Osteoblast (primary cell): Measurements from ENCODE around the gene LCN10. TPM values are rescaled to one million over a fixed set of nuclear protein-coding genes. Genes with fewer than 3 reads are reported as not detected.

ENCODE experiments used
- DNase-seq: peaks from one replicate; pipeline ENCODE4 v3.0.0; 2011; ENCODE audit warnings: low spot score, mixed read lengths; ENCODE audit not compliant: insufficient read length; ENCODE audit errors: missing footprints
- H2AFZ ChIP-seq: 2 replicates; pipeline ENCODE4 v1.6.0; 2011; ENCODE audit warnings: mild to moderate bottlenecking, low read length
- H3K27ac ChIP-seq: 2 replicates; pipeline ENCODE4 v1.5.1; 2011; ENCODE audit warnings: mild to moderate bottlenecking, low read depth, low read length, moderate library complexity
- H3K27me3 ChIP-seq: 2 replicates; pipeline ENCODE4 v1.6.0; 2012; ENCODE audit warnings: mild to moderate bottlenecking, control low read depth, inconsistent platforms, low read length, moderate library complexity; ENCODE audit not compliant: insufficient read depth
- H3K36me3 ChIP-seq: 2 replicates; pipeline ENCODE4 v1.5.1; 2011; ENCODE audit warnings: mild to moderate bottlenecking, low read length, control low read depth, moderate library complexity; ENCODE audit not compliant: insufficient read depth
- H3K4me1 ChIP-seq: 2 replicates; pipeline ENCODE4 v1.5.1; 2011; ENCODE audit warnings: mild to moderate bottlenecking, low read length, control low read depth, moderate library complexity; ENCODE audit not compliant: insufficient read depth
- H3K4me2 ChIP-seq: 2 replicates; pipeline ENCODE4 v1.6.0; 2011; ENCODE audit warnings: mild to moderate bottlenecking, low read length; ENCODE audit not compliant: insufficient read depth
- H3K4me3 ChIP-seq: fragments of 200-600 bp; sonication (generic); 3 replicates; pipeline ENCODE4 v1.5.1; 2012; ENCODE audit warnings: mild to moderate bottlenecking, low read length, inconsistent platforms; ENCODE audit not compliant: insufficient read depth
- H3K79me2 ChIP-seq: 2 replicates; pipeline ENCODE4 v1.6.0; 2012; ENCODE audit warnings: mild to moderate bottlenecking, low read length, control low read depth, inconsistent platforms; ENCODE audit not compliant: insufficient read depth
- H3K9me3 ChIP-seq: 2 replicates; pipeline ENCODE4 v1.5.1; 2011; ENCODE audit warnings: low read depth, low read length, control low read depth
- H4K20me1 ChIP-seq: 2 replicates; pipeline ENCODE4 v1.6.0; 2012; ENCODE audit warnings: mild to moderate bottlenecking, low read length, control low read depth; ENCODE audit not compliant: insufficient read depth
- total RNA-seq: library from RNA; depleted of rRNA; stranded (reverse); fragments of >200 nt; gene quantifications from 2 replicates; pipeline ENCODE4 v1.2.3, GENCODE V29; 2012
- TF ChIP-seq, protein P1 (sequence below): IDR thresholded peaks from 2 replicates; pipeline ENCODE4 v1.5.1; 2011; ENCODE audit warnings: mild to moderate bottlenecking, low read depth, low read length, moderate library complexity; ENCODE audit errors: extremely low read depth

The LCN10 gene
- total RNA-seq, 1 donor, result not detected

DNA sequence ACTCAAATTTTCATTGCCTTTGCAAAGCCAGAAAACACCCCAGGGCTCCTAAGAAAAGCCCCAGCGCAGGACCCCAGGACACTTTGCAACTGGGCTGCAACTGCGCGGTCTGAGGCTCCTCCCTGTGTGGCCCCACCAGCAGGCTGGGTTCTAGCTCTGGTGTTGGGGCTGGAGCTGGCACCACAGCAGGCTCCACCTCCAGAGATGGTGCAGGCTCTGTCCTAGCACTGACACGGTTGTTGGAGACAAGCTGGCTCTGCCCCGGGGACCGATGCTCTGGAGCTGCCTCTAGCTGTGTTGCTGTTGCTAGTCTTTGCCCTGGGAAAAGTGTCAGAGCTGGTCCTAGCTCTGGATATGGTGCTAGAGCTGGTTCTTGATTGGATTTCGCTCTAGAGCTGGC lies 13.6 kb downstream of the LCN10 start:
- Histone ChIP-seq H3K27me3 (no peaks in the 10 kb centered on the region), H3K79me2 (peaks cover 61% of the 10 kb centered on the region), H3K4me3 (peak overlapping the region; percentile 99), H3K36me3 (peaks cover 27% of the 10 kb centered on the region), H3K27ac (no peak overlapping the region), H3K9me3 (no peaks in the 10 kb centered on the region), H3K4me1 (peaks cover 24% of the 10 kb centered on the region), H2AFZ (peak overlapping the region; percentile 78), H3K4me2 (peak overlapping the region; percentile 100), H4K20me1 (peaks cover 44% of the 10 kb centered on the region)
- TF ChIP-seq, protein P1, sequence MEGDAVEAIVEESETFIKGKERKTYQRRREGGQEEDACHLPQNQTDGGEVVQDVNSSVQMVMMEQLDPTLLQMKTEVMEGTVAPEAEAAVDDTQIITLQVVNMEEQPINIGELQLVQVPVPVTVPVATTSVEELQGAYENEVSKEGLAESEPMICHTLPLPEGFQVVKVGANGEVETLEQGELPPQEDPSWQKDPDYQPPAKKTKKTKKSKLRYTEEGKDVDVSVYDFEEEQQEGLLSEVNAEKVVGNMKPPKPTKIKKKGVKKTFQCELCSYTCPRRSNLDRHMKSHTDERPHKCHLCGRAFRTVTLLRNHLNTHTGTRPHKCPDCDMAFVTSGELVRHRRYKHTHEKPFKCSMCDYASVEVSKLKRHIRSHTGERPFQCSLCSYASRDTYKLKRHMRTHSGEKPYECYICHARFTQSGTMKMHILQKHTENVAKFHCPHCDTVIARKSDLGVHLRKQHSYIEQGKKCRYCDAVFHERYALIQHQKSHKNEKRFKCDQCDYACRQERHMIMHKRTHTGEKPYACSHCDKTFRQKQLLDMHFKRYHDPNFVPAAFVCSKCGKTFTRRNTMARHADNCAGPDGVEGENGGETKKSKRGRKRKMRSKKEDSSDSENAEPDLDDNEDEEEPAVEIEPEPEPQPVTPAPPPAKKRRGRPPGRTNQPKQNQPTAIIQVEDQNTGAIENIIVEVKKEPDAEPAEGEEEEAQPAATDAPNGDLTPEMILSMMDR, result no peak
- peak; percentile 94 for DNase-seq

DNA sequence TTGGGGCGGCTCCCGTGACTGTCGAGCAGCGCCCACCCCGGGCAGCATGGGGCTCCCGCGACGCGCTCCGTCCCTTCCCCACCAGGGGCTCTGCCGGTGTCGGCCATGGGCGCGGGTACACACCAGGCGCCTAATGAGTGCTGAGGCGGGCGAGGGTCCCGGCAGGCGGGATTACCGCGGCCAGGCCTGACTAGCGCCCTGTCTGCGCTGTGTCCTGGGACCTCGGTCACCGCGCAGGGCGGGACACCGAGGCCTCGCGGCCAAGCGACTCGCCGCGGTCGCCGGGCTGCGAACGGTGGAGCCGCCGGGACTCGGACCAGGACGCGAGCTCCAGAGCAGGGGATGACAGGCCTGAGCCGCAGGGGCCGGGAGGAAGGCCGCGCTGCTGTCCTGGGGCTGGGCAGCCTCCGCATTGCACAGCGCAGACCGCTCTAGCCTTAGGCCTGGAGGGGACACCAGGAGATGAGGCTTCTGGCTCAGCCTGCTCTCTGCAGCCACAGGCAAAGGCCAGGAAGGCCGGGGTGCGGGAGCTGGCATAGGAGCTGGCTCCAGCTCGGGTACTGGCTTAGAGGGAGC lies 14.1 kb downstream of the LCN10 start:
- Histone ChIP-seq H3K4me3 (peak overlapping the region; percentile 99), H3K27ac (peak overlapping the region; percentile 48), H3K4me1 (peaks cover 24% of the 10 kb centered on the region), H3K9me3 (no peaks in the 10 kb centered on the region), H3K4me2 (peak overlapping the region; percentile 100), H3K27me3 (no peaks in the 10 kb centered on the region), H3K36me3 (peaks cover 32% of the 10 kb centered on the region), H4K20me1 (peaks cover 50% of the 10 kb centered on the region), H3K79me2 (peaks cover 61% of the 10 kb centered on the region), H2AFZ (peak overlapping the region; percentile 78)
- TF ChIP-seq, protein P1, result no peak
- peak; percentile 98 for DNase-seq

DNA sequence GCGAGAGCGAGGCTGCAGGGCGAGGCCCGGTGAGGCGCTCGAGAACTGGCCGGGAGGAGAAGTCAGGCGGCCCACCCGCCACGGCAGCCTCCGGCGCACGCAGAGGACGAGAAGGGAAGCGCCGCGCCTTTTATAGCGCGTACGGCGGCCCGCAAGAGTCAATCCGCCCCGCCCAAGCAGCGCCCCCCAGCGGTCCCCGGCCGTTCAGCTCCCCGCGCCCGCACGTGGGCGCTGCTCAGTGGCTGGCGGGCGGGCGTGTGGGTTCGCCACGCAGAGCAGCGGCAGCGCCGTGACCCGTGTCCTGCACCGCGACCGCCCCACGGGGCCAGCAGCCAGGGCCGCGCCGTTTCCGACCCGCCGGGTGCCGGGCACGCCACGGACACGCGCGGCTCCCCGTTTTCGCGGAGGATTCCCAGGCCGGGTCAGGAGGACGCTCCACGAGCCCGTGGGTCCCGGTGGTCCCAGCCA lies 14.6 kb downstream of the LCN10 start:
- H2AFZ ChIP-seq, result peak overlapping the region; percentile 78
- no peaks in the 10 kb centered on the region for H3K27me3 ChIP-seq
- DNase-seq, result peak; percentile 100
- H3K4me1 ChIP-seq, result peaks cover 24% of the 10 kb centered on the region
- peak overlapping the region; percentile 99 for H3K4me3 ChIP-seq
- peaks cover 55% of the 10 kb centered on the region for H4K20me1 ChIP-seq
- peaks cover 37% of the 10 kb centered on the region for H3K36me3 ChIP-seq
- peak overlapping the region; percentile 76 for H3K27ac ChIP-seq
- TF ChIP-seq, protein P1, result peak; percentile 70
- peak overlapping the region; percentile 100 for H3K4me2 ChIP-seq
- peaks cover 61% of the 10 kb centered on the region for H3K79me2 ChIP-seq
- H3K9me3 ChIP-seq, result no peaks in the 10 kb centered on the region

DNA sequence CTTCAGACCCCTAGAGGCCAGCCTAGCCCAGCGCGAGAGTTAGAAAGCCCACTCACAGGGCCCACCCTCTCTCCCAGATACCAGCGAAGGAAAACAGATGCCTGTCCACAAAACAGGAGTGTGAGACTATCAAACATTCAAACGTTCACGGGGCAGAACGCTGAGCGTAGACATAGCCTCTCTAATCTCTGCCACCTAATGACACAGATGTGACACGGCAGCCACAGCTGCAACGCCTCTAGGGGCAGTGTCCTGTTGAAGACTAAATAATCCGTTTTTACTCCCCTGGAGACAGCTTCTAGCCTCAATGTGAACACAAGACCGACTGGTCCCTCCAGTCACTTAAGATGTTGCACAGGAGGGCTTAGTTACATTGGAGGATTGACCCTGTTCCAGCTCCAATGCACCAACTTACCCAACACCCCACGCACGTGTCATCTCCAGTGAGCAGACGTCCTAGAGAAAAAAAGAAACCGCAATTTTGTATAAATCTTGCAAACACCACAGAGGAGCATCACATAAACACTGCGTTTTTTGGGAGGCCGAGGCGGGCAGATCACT lies 16.0 kb downstream of the LCN10 start:
- Histone ChIP-seq H3K4me2 (peak overlapping the region; percentile 100), H3K36me3 (peaks cover 43% of the 10 kb centered on the region), H3K79me2 (peaks cover 61% of the 10 kb centered on the region), H3K4me1 (peaks cover 24% of the 10 kb centered on the region), H3K27me3 (no peaks in the 10 kb centered on the region), H4K20me1 (peaks cover 68% of the 10 kb centered on the region), H3K9me3 (no peaks in the 10 kb centered on the region), H2AFZ (no peak overlapping the region), H3K27ac (peak overlapping the region; percentile 76), H3K4me3 (peak overlapping the region; percentile 99)
- TF ChIP-seq, protein P1, result peak; percentile 38
- peak; percentile 93 for DNase-seq
